Progenitor cell of endocrine pancreas (in vitro differentiated cells): ENCODE results near the gene C3orf20. TPM values are rescaled to one million over a fixed set of nuclear protein-coding genes. Genes with fewer than 3 reads are reported as not detected.

ENCODE experiments used
- DNase-seq: peaks from one replicate; pipeline ENCODE4 v3.0.0; 2021; ENCODE audit warnings: low spot score; ENCODE audit not compliant: unreplicated experiment
- H3K27ac Mint-ChIP-seq: 2 replicates; pipeline ENCODE4 v1.8.0; 2021; ENCODE audit warnings: mild to moderate bottlenecking, moderate library complexity, mixed read lengths
- H3K27me3 Mint-ChIP-seq: 2 replicates; pipeline ENCODE4 v1.8.0; 2021; ENCODE audit warnings: mixed read lengths
- H3K36me3 Mint-ChIP-seq: 2 replicates; pipeline ENCODE4 v1.8.0; 2022; ENCODE audit warnings: mixed read lengths; ENCODE audit not compliant: insufficient read depth
- H3K4me1 Mint-ChIP-seq: 2 replicates; pipeline ENCODE4 v1.8.0; 2021; ENCODE audit warnings: low read depth, mixed read lengths
- H3K4me3 Mint-ChIP-seq: 2 replicates; pipeline ENCODE4 v1.8.0; 2021; ENCODE audit warnings: low read depth, mild to moderate bottlenecking, moderate library complexity, mixed read lengths
- H3K9me3 Mint-ChIP-seq: 2 replicates; pipeline ENCODE4 v1.8.0; 2021; ENCODE audit warnings: low read depth, mixed read lengths
- CTCF ChIP-seq: fragments of 200-600 bp; sonication (generic); IDR thresholded peaks from one replicate; pipeline ENCODE4 v1.5.0; 2021; ENCODE audit warnings: antibody characterized with exemption, mild to moderate bottlenecking; ENCODE audit not compliant: unreplicated experiment
- total RNA-seq: library from RNA; stranded (reverse); gene quantifications from 2 replicates; pipeline ENCODE4 v1.2.1, GENCODE V29; 2021

Gene C3orf20
- total RNA-seq, 1 donor from 2014 or later, result 0.19 TPM

GRCh38 chr3:14810070-14810791 is 135.3 kb downstream of the C3orf20 start:
- no peaks in the 10 kb centered on the region for H3K36me3 Mint-ChIP-seq
- no peak for DNase-seq
- H3K4me3 Mint-ChIP-seq, result peak overlapping the region; percentile 59
- TF ChIP-seq CTCF, result no peak
- no peak overlapping the region for H3K27ac Mint-ChIP-seq
- H3K27me3 Mint-ChIP-seq, result peaks cover 82% of the 10 kb centered on the region
- H3K9me3 Mint-ChIP-seq, result no peaks in the 10 kb centered on the region
- H3K4me1 Mint-ChIP-seq, result peaks cover 3% of the 10 kb centered on the region

GRCh38 chr3:14810801-14811661 is 136.1 kb downstream of the C3orf20 start:
- no peak for DNase-seq
- H3K36me3 Mint-ChIP-seq, result no peaks in the 10 kb centered on the region
- peaks cover 83% of the 10 kb centered on the region for H3K27me3 Mint-ChIP-seq
- peaks cover 3% of the 10 kb centered on the region for H3K4me1 Mint-ChIP-seq
- TF ChIP-seq CTCF, result no peak
- no peak overlapping the region for H3K27ac Mint-ChIP-seq
- H3K9me3 Mint-ChIP-seq, result no peaks in the 10 kb centered on the region
- H3K4me3 Mint-ChIP-seq, result peak overlapping the region; percentile 73

GRCh38 chr3:14811684-14812083 is 136.7 kb downstream of the C3orf20 start:
- no peak for DNase-seq
- Mint-ChIP-seq H3K27me3 (peaks cover 81% of the 10 kb centered on the region), H3K36me3 (no peaks in the 10 kb centered on the region), H3K4me3 (peak overlapping the region; percentile 73), H3K27ac (no peak overlapping the region), H3K9me3 (no peaks in the 10 kb centered on the region), H3K4me1 (peaks cover 3% of the 10 kb centered on the region)
- TF ChIP-seq CTCF, result no peak

- Mint-ChIP-seq H3K27me3 (peaks cover 75% of the 10 kb centered on the region), H3K36me3 (no peaks in the 10 kb centered on the region), H3K27ac (no peak overlapping the region), H3K4me3 (no peak overlapping the region), H3K9me3 (no peaks in the 10 kb centered on the region), H3K4me1 (peaks cover 3% of the 10 kb centered on the region)
- DNase-seq, result no peak
- TF ChIP-seq CTCF, result no peak
These were observed 137.4 kb downstream of the C3orf20 start for GRCh38 chr3:14812196-14812790.

- Mint-ChIP-seq H3K4me3 (no peak overlapping the region), H3K27ac (no peak overlapping the region), H3K36me3 (no peaks in the 10 kb centered on the region), H3K9me3 (no peaks in the 10 kb centered on the region), H3K27me3 (peaks cover 72% of the 10 kb centered on the region), H3K4me1 (peaks cover 3% of the 10 kb centered on the region)
- DNase-seq, result no peak
- no peak for TF ChIP-seq CTCF
These were observed 139.5 kb downstream of the C3orf20 start for GRCh38 chr3:14814411-14814871.
